HepG2 (cell line): Measurements from ENCODE around the gene HMCN2. TPM values are rescaled to one million over a fixed set of nuclear protein-coding genes. Genes with fewer than 3 reads are reported as not detected.

ENCODE experiments used
- ATAC-seq: fragments of 200-7000 bp; cut with Tn5 transposase; 3 replicates; pipeline ENCODE4 v1.9.1; 2020; ENCODE audit warnings: mild to moderate bottlenecking, moderate library complexity
- BruUV-seq: library from RNA; stranded (reverse); fragments of 400-500 nt; replicated peaks from 2 replicates; lab custom pipeline; 2021; lab: Mats Ljungman, UMichigan
- CTCF ChIA-PET: fragments of 300-600 bp; formaldehyde crosslinking; extraction: SDS; loops from one replicate; lab custom pipeline; 2021; ENCODE audit warnings: low total read pairs, inconsistent platforms, low intra/inter-chr PET ratio; lab: Yijun Ruan, JAX
- POLR2A ChIA-PET: fragments of 350-600 bp; sonication (Branson Sonifier 250); formaldehyde crosslinking; loops from one replicate; lab custom pipeline; 2020; ENCODE audit warnings: antibody characterized with exemption, inconsistent platforms; lab: Yijun Ruan, JAX
- DNase-seq: peaks from one replicate; pipeline ENCODE4 v3.0.0-alpha.2; 2015; ENCODE audit warnings: low spot score
- FAIRE-seq: peaks from 3 replicates; lab custom pipeline; 2011; peaks lifted over from hg19 to GRCh38; lab: Jason Lieb, UNC
- H2AFZ ChIP-seq: one replicate; pipeline ENCODE4 v1.6.1; 2011; ENCODE audit warnings: low read length, inconsistent platforms
- H3K27ac ChIP-seq: fragments of 300-600 bp; 3 replicates; pipeline ENCODE4 v1.8.0; 2011; ENCODE audit warnings: mixed run types, mild to moderate bottlenecking, mixed read lengths, low read length, inconsistent platforms; ENCODE audit not compliant: insufficient read depth; ENCODE audit errors: extremely low read length
- H3K27me3 ChIP-seq, 2 experiments: fragments of 200-600 bp in 1 of 2; 2 replicates in 1 of 2; 3 replicates in 1 of 2; pipeline versions ENCODE4 v1.6.0 to v1.8.0; 2011; ENCODE audit warnings: low read length in 2 of 2, mild to moderate bottlenecking in 2 of 2, moderate library complexity in 2 of 2, inconsistent platforms in 1 of 2; ENCODE audit not compliant: insufficient read depth in 2 of 2, control insufficient read depth in 1 of 2
- H3K36me3 ChIP-seq, 2 experiments: fragments of 200-600 bp in 1 of 2; replicated peaks in 1 of 2; 2 replicates in 1 of 2; 3 replicates in 1 of 2; pipeline versions ENCODE4 v1.5.1 to v1.8.0; 2011; ENCODE audit warnings: low read length in 2 of 2, inconsistent platforms in 1 of 2; ENCODE audit not compliant: insufficient read depth in 2 of 2, control insufficient read depth in 1 of 2
- H3K4me1 ChIP-seq: 2 replicates; pipeline ENCODE4 v1.5.1; 2012; ENCODE audit warnings: low read length, inconsistent platforms; ENCODE audit not compliant: insufficient read depth
- H3K4me2 ChIP-seq: 2 replicates; pipeline ENCODE4 v1.6.0; 2011; ENCODE audit warnings: low read depth, low read length, inconsistent platforms
- H3K4me3 ChIP-seq, 3 experiments: fragments of 200-600 bp in 1 of 3; sonication (generic), shearing (Covaris generic) in 1 of 3; replicated peaks in 1 of 3; 2 replicates each; pipeline ENCODE4 v1.5.1; 2011 to 2016; ENCODE audit warnings: low read length in 3 of 3, inconsistent platforms in 2 of 3, low read depth in 2 of 3, mild to moderate bottlenecking in 2 of 3, control low read depth in 1 of 3, mixed read lengths in 1 of 3; ENCODE audit not compliant: insufficient read depth in 1 of 3
- H3K79me2 ChIP-seq: one replicate; pipeline ENCODE4 v1.6.1; 2011; ENCODE audit warnings: low read length, inconsistent platforms; ENCODE audit not compliant: insufficient read depth
- H3K9ac ChIP-seq: 2 replicates; pipeline ENCODE4 v1.6.0; 2011; ENCODE audit warnings: mild to moderate bottlenecking, low read depth, low read length, inconsistent platforms; ENCODE audit not compliant: insufficient read depth
- H3K9me3 ChIP-seq: 2 replicates; pipeline ENCODE4 v1.5.1; 2012; ENCODE audit warnings: mild to moderate bottlenecking, low read length
- H4K20me1 ChIP-seq: 2 replicates; pipeline ENCODE4 v1.6.0; 2011; ENCODE audit warnings: inconsistent platforms, mild to moderate bottlenecking, low read length, moderate library complexity; ENCODE audit not compliant: insufficient read depth
- ARHGAP35 ChIP-seq: sonication (generic); formaldehyde crosslinking; IDR thresholded peaks from 2 replicates; pipeline ENCODE4 v1.9.0; 2022; ENCODE audit warnings: mild to moderate bottlenecking, inconsistent platforms, moderate library complexity, missing genetic modification reagents, borderline replicate concordance
- CTCF ChIP-seq: sonication (generic); formaldehyde crosslinking; IDR thresholded peaks from 2 replicates; pipeline ENCODE4 v1.5.0; 2020; ENCODE audit warnings: mild to moderate bottlenecking, missing genetic modification reagents, moderate library complexity
- ETV6 ChIP-seq: sonication (generic); formaldehyde crosslinking; conservative IDR thresholded peaks from 2 replicates; pipeline ENCODE4 v1.4.0; 2020; ENCODE audit warnings: missing genetic modification reagents
- LCORL ChIP-seq, 2 experiments: fragments of 450-650 bp in 1 of 2; sonication (generic) in 1 of 2; formaldehyde crosslinking in 1 of 2; IDR thresholded peaks; 2 replicates each; pipeline versions ENCODE4 v1.5.0 to v1.6.1; 2017 to 2020; ENCODE audit warnings: antibody characterized with exemption in 1 of 2, missing genetic modification reagents in 1 of 2
- MAZ ChIP-seq, 2 experiments: sonication (generic) in 1 of 2; formaldehyde crosslinking in 1 of 2; IDR thresholded peaks; 2 replicates each; pipeline versions ENCODE4 v1.5.0 to v1.6.1; 2012 to 2020; ENCODE audit warnings: low read depth in 2 of 2, mild to moderate bottlenecking in 2 of 2, borderline replicate concordance in 1 of 2, improper control_type of control experiment in 1 of 2, low read length in 1 of 2, missing genetic modification reagents in 1 of 2, moderate library complexity in 1 of 2
- MBNL3 ChIP-seq: fragments of 250-450 bp; sonication (Bioruptor Pico); conservative IDR thresholded peaks from 2 replicates; pipeline ENCODE4 v1.8.0; 2022; ENCODE audit warnings: mild to moderate bottlenecking, inconsistent platforms
- PAX8 ChIP-seq: sonication (generic); formaldehyde crosslinking; IDR thresholded peaks from 2 replicates; pipeline ENCODE4 v1.8.0; 2022; ENCODE audit warnings: mild to moderate bottlenecking, missing genetic modification reagents, borderline replicate concordance
- PCBP1 ChIP-seq: fragments of 200-400 bp; formaldehyde crosslinking; IDR thresholded peaks from 2 replicates; pipeline ENCODE4 v1.6.1; 2017; ENCODE audit warnings: mild to moderate bottlenecking, low read depth, low read length, borderline replicate concordance
- PPARG ChIP-seq: conservative IDR thresholded peaks from 2 replicates; pipeline ENCODE4 v1.6.1; 2016; ENCODE audit warnings: missing biosample characterization, missing genetic modification reagents
- SRSF1 ChIP-seq: fragments of 200-400 bp; formaldehyde crosslinking; optimal IDR thresholded peaks from 2 replicates; pipeline ENCODE3; 2017; ENCODE audit warnings: mild to moderate bottlenecking, low read depth, low read length, moderate library complexity
- SUZ12 ChIP-seq: fragments of 150-350 bp; IDR thresholded peaks from 2 replicates; pipeline ENCODE4 v1.6.1; 2014; ENCODE audit warnings: low read depth, low read length
- ZNF343 ChIP-seq: sonication (generic); formaldehyde crosslinking; IDR thresholded peaks from 2 replicates; pipeline ENCODE4 v1.4.0; 2020; ENCODE audit warnings: mild to moderate bottlenecking, missing genetic modification reagents
- ZNF468 ChIP-seq: sonication (generic); formaldehyde crosslinking; IDR thresholded peaks from 2 replicates; pipeline ENCODE4 v1.8.0; 2022; ENCODE audit warnings: mild to moderate bottlenecking, moderate library complexity, missing genetic modification reagents
- WGBS: methylation state at CpG from one replicate; pipeline ENCODE4 v1.1.6; 2017; ENCODE audit warnings: low lambda C conversion rate; 5-methylcytosine and 5-hydroxymethylcytosine counted together
- in situ Hi-C: cut with HindIII; loops from 2 replicates; pipeline ENCODE4 v1.10.0; 2017; ENCODE audit warnings: low pct_unique_long_range_greater_than_20kb; ENCODE audit not compliant: extremely low pct_ligation_motif_present
- intact Hi-C: fragments of 100-400 bp; cut with micrococcal nuclease; formaldehyde crosslinking; loops from one replicate; pipeline ENCODE4 v1.10.0; 2022; ENCODE audit not compliant: unreplicated experiment
- polyA plus RNA-seq, 8 experiments: library from polyadenylated mRNA; depleted of rRNA in 3 of 8; stranded (reverse) in 7 of 8; unstranded in 1 of 8; fragments of >200 nt; fragmentation: Illumina TruSeq in 4 of 8; extraction: Trizol in 4 of 8; gene quantifications; 2 replicates each; pipeline versions ENCODE4 v1.2.1 to v1.2.3, GENCODE V29; 2011 to 2016; ENCODE audit warnings: low read depth in 4 of 8, missing spikeins in 1 of 8, mixed read lengths in 1 of 8; ENCODE audit not compliant: insufficient read depth in 1 of 8
- total RNA-seq, 5 experiments: library from RNA; depleted of rRNA; stranded (reverse); fragments of >200 nt; fragmentation: Illumina TruSeq; extraction: Trizol; gene quantifications; 2 replicates each; pipeline ENCODE4 v1.2.3, GENCODE V29; 2016; ENCODE audit warnings: low read depth in 1 of 5

HMCN2 gene
- total and polyA plus RNA-seq, 2 of the 13 experiments (the other 11 are each of a cell fraction or from before 2014, with no cell fraction given) = 0.09 TPM; not detected in 1

GRCh38 chr9:130461218-130461630 is 195.7 kb downstream of the HMCN2 start (continued):
- peak; percentile 99 for TF ChIP-seq CTCF (CRISPR knock-in tag)
- no peak for TF ChIP-seq ETV6 (CRISPR knock-in tag)
- no peak for TF ChIP-seq ARHGAP35 (CRISPR knock-in tag)

- ChIA-PET CTCF (interaction anchor here (0.7 to 3.0 kb wide), 3 partner anchors 163 to 222 kb away, joined by 3 to 40 read pairs (median 9); no protein-coding TSS in a partner anchor), POLR2A (no interaction called here)
- BruUV-seq = no TSS peak
Measured at GRCh38 chr9:130461731-130462130, 196.2 kb downstream of the HMCN2 start.

More at GRCh38 chr9:130461731-130462130, 196.2 kb downstream of the HMCN2 start:
- intact Hi-C loops (loop anchor here (1.0 kb wide), 1 partner anchor 221 kb away; no protein-coding TSS in a partner anchor), in situ Hi-C loops (no loop called here)
- H3K79me2 ChIP-seq = no peaks in the 10 kb centered on the region
- no peaks in the 10 kb centered on the region; a peak in 1 of 5 replicates for H3K36me3 ChIP-seq
- no peaks in the 10 kb centered on the region for H3K9me3 ChIP-seq
- ATAC-seq = no peak
- H3K27ac ChIP-seq = no peak overlapping the region
- no peaks in the 10 kb centered on the region for H3K27me3 ChIP-seq
- peaks cover 12% of the 10 kb centered on the region for H3K4me1 ChIP-seq
- FAIRE-seq = no peak
- no peak overlapping the region for H3K4me3 ChIP-seq
- no peaks in the 10 kb centered on the region for H4K20me1 ChIP-seq
- H2AFZ ChIP-seq = no peak overlapping the region
- 97% methylated on average over 5 of the region's 11 CpGs for WGBS
- H3K9ac ChIP-seq = no peak overlapping the region
- no peak for DNase-seq
- H3K4me2 ChIP-seq = no peak overlapping the region
- TF ChIP-seq LCORL (IDR thresholded peaks at IDR 0.05) = no peak
- no peak for TF ChIP-seq LCORL (CRISPR knock-in tag; IDR thresholded peaks at IDR 0.05)
- no peak for TF ChIP-seq PAX8
- 0 out of 2 replicates have a peak, but pooled peaks have one; percentile 10 for TF ChIP-seq ZNF343
- TF ChIP-seq ZNF468 = no peak
- TF ChIP-seq PCBP1 = 0 out of 2 replicates have a peak, but pooled peaks have one; percentile 41
- no peak for TF ChIP-seq SUZ12
- no peak for TF ChIP-seq PPARG (CRISPR knock-in tag)
- TF ChIP-seq MAZ (IDR thresholded peaks at IDR 0.05; ENCODE audit: borderline replicate concordance, low read depth, low read length) = no peak
- 0 out of 2 replicates have a peak, but pooled peaks have one; percentile 7 for TF ChIP-seq MAZ (CRISPR knock-in tag; IDR thresholded peaks at IDR 0.05; ENCODE audit: low read depth)
- no peak for TF ChIP-seq MBNL3 (CRISPR knock-in tag)
- no peak for TF ChIP-seq SRSF1
